Left lung (tissue), 10 donors: ENCODE measurements around the gene CD55. TPM values are rescaled to one million over a fixed set of nuclear protein-coding genes. Genes with fewer than 3 reads are reported as not detected.

Experiments
- ATAC-seq: fragments of 200-7000 bp; cut with Tn5 transposase; one replicate; pipeline ENCODE4 v1.9.1; 2020; ENCODE audit warnings: moderate library complexity
- DNase-seq, 4 donors: peaks; one replicate each; pipeline ENCODE4 v3.0.0-alpha.2; 2013 to 2020
- H3K27ac ChIP-seq, 2 donors: fragments of 200-600 bp; sonication (generic) in 1 of 2; one replicate each; pipeline versions ENCODE4 v1.5.0 to v1.8.0; 2020 to 2021
- H3K27me3 ChIP-seq, 2 donors: fragments of 200-600 bp; sonication (generic) in 1 of 2; one replicate each; pipeline versions ENCODE4 v1.5.0 to v1.8.0; 2020 to 2021
- H3K36me3 ChIP-seq, 2 donors: fragments of 200-600 bp; sonication (generic) in 1 of 2; one replicate each; pipeline versions ENCODE4 v1.5.0 to v1.8.0; 2020 to 2021
- H3K4me1 ChIP-seq, 2 donors: fragments of 200-600 bp; one replicate each; pipeline ENCODE4 v1.8.0; 2021
- H3K4me3 ChIP-seq, 2 donors: fragments of 200-600 bp; sonication (generic) in 1 of 2; one replicate each; pipeline versions ENCODE4 v1.5.0 to v1.8.0; 2020 to 2021; ENCODE audit warnings: mild to moderate bottlenecking in 1 of 2
- H3K9me3 ChIP-seq, 2 donors: fragments of 200-600 bp; sonication (generic) in 1 of 2; one replicate each; pipeline versions ENCODE4 v1.5.0 to v1.8.0; 2020 to 2021
- CTCF ChIP-seq, 2 donors: fragments of 200-600 bp; sonication (generic) in 1 of 2; IDR thresholded peaks; one replicate each; pipeline versions ENCODE4 v1.5.0 to v1.8.0; 2021; ENCODE audit warnings: antibody characterized with exemption in 2 of 2
- intact Hi-C, 2 donors: fragments of 100-400 bp; cut with DNase I; formaldehyde crosslinking; loops; one replicate each; pipeline versions ENCODE4 v1.11.2 to v1.14.2; 2022
- polyA plus RNA-seq, 6 donors: library from polyadenylated mRNA; unstranded; fragments of 120-200 nt; gene quantifications; one replicate each; pipeline ENCODE4 v1.2.1, GENCODE V29; 2013; ENCODE audit not compliant: insufficient read length in 6 of 6
- total RNA-seq, 2 donors: library from RNA; stranded (reverse); fragmentation: NEBNext Ultra II Directional; extraction: Animal tissue kit (Norgen Biotek cat#: 25700); gene quantifications; one replicate each; pipeline ENCODE4 v1.2.1, GENCODE V29; 2021
- donor health status: DM: no; HTN: yes; CAD: no.
- donor health status: DM: no; HTN: no; CAD: no.

Gene CD55
- total and polyA plus RNA-seq, 8 donors = 53.9 to 593 (median 72.2) TPM

- H3K4me1 ChIP-seq = peaks cover 0 to 72% of the 10 kb centered on the region in 2 donors
- intact Hi-C loops = no loop called here
- no peak for ATAC-seq
- H3K27ac ChIP-seq = peak overlapping the region in 1 of 2 donors; percentile 38
- no peak overlapping the region for H3K4me3 ChIP-seq
- DNase-seq = no peak
- H3K27me3 ChIP-seq = no peaks in the 10 kb centered on the region
- H3K36me3 ChIP-seq = peaks cover 0 to 97% of the 10 kb centered on the region in 2 donors
- H3K9me3 ChIP-seq = peaks cover 0 to 3% of the 10 kb centered on the region in 2 donors
- TF ChIP-seq CTCF (IDR thresholded peaks at IDR 0.05) = no peak
These were observed 7.5 kb downstream of the CD55 start for GRCh38 chr1:207328908-207329440.

- ATAC-seq (no peak), DNase-seq (no peak)
- Histone ChIP-seq H3K27ac (peak overlapping the region in 1 of 2 donors; percentile 38), H3K4me3 (no peak overlapping the region), H3K9me3 (peaks cover 0 to 7% of the 10 kb centered on the region in 2 donors), H3K36me3 (peaks cover 0 to 97% of the 10 kb centered on the region in 2 donors), H3K27me3 (no peaks in the 10 kb centered on the region), H3K4me1 (peaks cover 0 to 72% of the 10 kb centered on the region in 2 donors)
- intact Hi-C loops = no loop called here
- no peak for TF ChIP-seq CTCF (IDR thresholded peaks at IDR 0.05)
These were observed 8.0 kb downstream of the CD55 start for GRCh38 chr1:207329469-207329868.

GRCh38 chr1:207330011-207330710, 8.7 kb downstream of the CD55 start:
- H3K27ac ChIP-seq = no peak overlapping the region
- H3K4me1 ChIP-seq = peaks cover 0 to 71% of the 10 kb centered on the region in 2 donors
- H3K36me3 ChIP-seq = peaks cover 0 to 97% of the 10 kb centered on the region in 2 donors
- H3K4me3 ChIP-seq = no peak overlapping the region
- ATAC-seq (no peak), DNase-seq (no peak)
- no peak for TF ChIP-seq CTCF (IDR thresholded peaks at IDR 0.05)
- peaks cover 0 to 7% of the 10 kb centered on the region in 2 donors for H3K9me3 ChIP-seq
- intact Hi-C loops = no loop called here
- no peaks in the 10 kb centered on the region for H3K27me3 ChIP-seq

- DNase-seq = no peak
- ATAC-seq = no peak
- no peak overlapping the region for H3K27ac ChIP-seq
- no peak for TF ChIP-seq CTCF (IDR thresholded peaks at IDR 0.05)
- H3K4me3 ChIP-seq = no peak overlapping the region
- peaks cover 0 to 7% of the 10 kb centered on the region in 2 donors for H3K9me3 ChIP-seq
- peaks cover 0 to 77% of the 10 kb centered on the region in 2 donors for H3K4me1 ChIP-seq
- H3K27me3 ChIP-seq = no peaks in the 10 kb centered on the region
- intact Hi-C loops = no loop called here
- H3K36me3 ChIP-seq = peaks cover 0 to 88% of the 10 kb centered on the region in 2 donors
These were observed 10.2 kb downstream of the CD55 start for GRCh38 chr1:207331354-207332313.
